NCI-H2029 treated with DMSO at 0.1 percent for 48 hours (cell line): ENCODE measurements around the gene HOXB6.

Experiments
- DNase-seq: peaks from one replicate; lab custom pipeline; 2025; lab: John Stamatoyannopoulos, UW

HOXB6 gene

GRCh38 chr17:48565925-48566710 lies 38.7 kb downstream of the HOXB6 start:
- DNase-seq = no peak

- no peak for DNase-seq
Measured at GRCh38 chr17:48565022-48565554, 39.7 kb downstream of the HOXB6 start.

- DNase-seq = no peak
Measured at GRCh38 chr17:48564188-48565021, 40.4 kb downstream of the HOXB6 start.

- no peak for DNase-seq
Measured at GRCh38 chr17:48563867-48564187, 41.0 kb downstream of the HOXB6 start.

- no peak for DNase-seq
Measured at GRCh38 chr17:48563385-48563838, 41.4 kb downstream of the HOXB6 start.

GRCh38 chr17:48562934-48563333 lies 41.9 kb downstream of the HOXB6 start:
- DNase-seq = no peak

- no peak for DNase-seq
Measured at GRCh38 chr17:48561884-48562810, 42.6 kb downstream of the HOXB6 start.

- DNase-seq = no peak
Measured at GRCh38 chr17:48559840-48560817, 44.7 kb downstream of the HOXB6 start.

- DNase-seq = no peak
Measured at GRCh38 chr17:48559122-48559839, 45.5 kb downstream of the HOXB6 start.

- DNase-seq = no peak
Measured at GRCh38 chr17:48558831-48559121, 46.0 kb downstream of the HOXB6 start.

- DNase-seq = no peak
Measured at GRCh38 chr17:48558057-48558830, 46.5 kb downstream of the HOXB6 start.

GRCh38 chr17:48556576-48557401 lies 48.0 kb downstream of the HOXB6 start:
- no peak for DNase-seq

GRCh38 chr17:48556229-48556575 lies 48.6 kb downstream of the HOXB6 start:
- no peak for DNase-seq

GRCh38 chr17:48555258-48556228 lies 49.2 kb downstream of the HOXB6 start:
- peak; percentile 69 for DNase-seq

- no peak for DNase-seq
Measured at GRCh38 chr17:48554412-48555257, 50.2 kb downstream of the HOXB6 start.

- DNase-seq = no peak
Measured at GRCh38 chr17:48553826-48554225, 51.0 kb downstream of the HOXB6 start.

GRCh38 chr17:48553190-48553547 lies 51.6 kb downstream of the HOXB6 start:
- DNase-seq = no peak
